NK-92 treated with Interleukin-12 subunit alpha and Interleukin-12 subunit beta, amount 100 ng/mL, for 24 hours (cell line): ENCODE measurements around the gene TSPAN14.
"Not testable (repeated sequence)": the region's sequence is repeated elsewhere in the genome, so short reads cannot be mapped to it uniquely, and the experiment has no call there.

Source experiments
- DNase-seq: peaks from one replicate; lab custom pipeline; 2025; lab: John Stamatoyannopoulos, UW

The TSPAN14 gene, protein sequence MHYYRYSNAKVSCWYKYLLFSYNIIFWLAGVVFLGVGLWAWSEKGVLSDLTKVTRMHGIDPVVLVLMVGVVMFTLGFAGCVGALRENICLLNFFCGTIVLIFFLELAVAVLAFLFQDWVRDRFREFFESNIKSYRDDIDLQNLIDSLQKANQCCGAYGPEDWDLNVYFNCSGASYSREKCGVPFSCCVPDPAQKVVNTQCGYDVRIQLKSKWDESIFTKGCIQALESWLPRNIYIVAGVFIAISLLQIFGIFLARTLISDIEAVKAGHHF

DNA sequence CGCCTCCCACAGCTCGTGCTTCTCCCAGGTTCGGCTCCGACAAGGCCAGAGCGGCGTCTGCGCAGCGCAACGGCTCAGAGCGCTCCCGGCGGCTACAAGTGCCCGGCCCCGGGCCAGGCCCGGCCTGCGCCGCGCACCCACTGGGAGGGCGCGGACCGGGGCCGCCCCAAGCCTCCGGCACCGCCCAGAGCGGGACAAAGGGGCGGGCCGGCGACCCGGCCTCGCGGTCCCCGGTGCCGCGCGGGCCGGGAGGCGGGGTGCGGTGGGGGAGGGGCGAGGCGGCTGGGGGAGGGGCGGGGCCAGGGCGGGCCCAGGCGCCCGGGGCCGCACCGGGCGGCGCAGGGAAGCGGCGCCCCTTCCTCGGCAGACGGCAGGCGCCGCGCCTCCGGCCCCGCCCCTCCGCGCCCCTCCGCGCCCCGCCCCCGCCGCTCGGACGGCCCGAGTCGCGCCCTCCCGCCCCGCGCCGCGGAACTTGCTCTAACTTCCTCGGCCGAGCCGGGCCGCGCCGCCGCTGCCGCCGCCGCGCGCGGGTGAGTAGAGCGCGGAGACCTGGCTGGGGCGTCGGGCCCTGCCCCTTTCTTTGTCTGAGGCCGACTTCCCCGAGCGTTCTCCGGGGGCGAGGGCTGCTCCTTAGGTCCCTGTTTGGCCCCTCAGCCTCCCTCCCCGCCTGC lies at the start of gene TSPAN14:
Gene TSPAN14 (plus strand): TSS at position 469 of the 671 bp plus-strand sequence. CDS start 34,924 bp downstream, outside the sequence.
- DNase-seq, result peak; percentile 30

- no peak for DNase-seq
Measured at GRCh38 chr10:80405035-80405434, 49.1 kb upstream of the TSPAN14 start.

DNA sequence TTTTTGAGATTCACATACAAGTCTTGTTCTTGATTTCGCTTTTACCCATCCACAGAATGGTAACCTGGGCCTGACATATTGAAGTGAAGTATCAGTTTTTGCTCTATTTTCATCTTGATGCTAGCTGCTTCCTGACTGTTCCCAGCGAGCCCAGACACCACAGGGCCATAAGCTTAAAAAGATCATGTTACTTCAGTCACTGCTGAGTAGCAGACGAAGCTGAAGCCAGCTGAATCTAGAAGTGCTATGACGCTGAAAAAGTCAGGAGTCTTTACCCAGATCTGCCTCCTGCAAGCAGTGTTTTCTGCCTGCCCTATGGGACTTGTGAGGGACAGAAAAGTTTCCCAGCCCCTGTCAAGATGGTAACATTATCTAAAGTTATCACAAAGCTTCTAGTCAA lies 48.5 kb upstream of the TSPAN14 start:
- DNase-seq, result no peak

DNA sequence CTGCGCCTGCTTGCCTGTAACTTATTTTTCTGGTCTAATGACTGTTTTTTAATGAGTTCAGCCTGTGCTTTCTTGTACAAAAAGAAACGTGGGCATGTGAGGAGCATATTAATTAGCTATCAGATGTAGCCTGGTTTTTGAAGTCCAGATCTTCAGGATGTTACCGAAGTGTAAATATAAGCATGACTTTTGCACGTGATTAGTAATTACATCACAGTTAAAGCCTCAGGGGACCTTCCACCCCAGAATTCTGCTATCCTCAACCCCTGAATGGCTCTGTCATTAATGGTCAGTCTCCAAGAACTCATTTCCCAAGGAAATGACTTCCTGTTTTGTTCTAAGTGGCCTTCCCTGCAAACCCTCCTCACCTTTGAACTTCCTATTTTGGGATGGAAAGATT lies 47.9 kb upstream of the TSPAN14 start:
- no peak for DNase-seq

GRCh38 chr10:80407812-80408241 lies 46.3 kb upstream of the TSPAN14 start:
- DNase-seq, result no peak

DNA sequence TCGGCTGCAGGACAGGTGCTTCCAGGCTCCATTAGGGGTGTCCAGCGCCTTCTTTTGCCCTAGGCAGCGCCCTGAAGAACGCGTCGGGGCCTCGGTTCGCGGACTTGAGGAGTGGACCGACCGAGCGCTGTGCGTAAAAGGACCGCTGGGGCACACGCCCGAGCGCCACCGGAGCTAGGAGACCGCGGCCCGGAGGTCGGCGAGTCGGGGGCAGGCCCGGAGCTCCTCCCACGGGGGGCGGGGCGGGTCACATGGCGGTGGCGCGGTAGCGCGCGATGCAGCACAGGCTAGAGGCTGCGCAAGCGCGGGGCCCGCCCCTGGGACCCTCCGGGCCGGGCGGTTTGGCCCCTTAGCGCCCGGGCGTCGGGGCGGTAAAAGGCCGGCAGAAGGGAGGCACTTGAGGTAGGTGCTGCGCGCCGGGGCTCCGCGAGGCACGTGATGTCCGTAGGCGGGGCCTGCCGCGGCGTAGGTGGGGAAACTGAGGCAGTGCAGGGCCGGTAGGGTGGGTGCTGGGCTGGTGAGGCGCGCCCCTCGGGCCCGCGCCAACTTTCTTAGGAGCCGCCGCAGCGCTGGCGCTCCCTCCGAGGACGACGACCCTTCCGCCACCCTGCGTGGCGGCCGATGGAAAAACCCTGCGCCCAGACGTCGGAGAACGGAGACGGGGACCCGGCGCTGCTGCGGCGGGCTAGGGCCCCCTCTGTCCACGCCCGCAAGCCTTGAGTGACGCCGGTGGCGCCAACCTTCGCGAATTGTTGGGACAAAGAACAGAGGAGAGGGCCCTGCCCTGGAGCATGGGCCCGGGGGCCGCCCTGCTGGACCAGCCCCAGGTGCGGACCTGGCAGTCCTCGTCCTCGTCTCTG lies 45.6 kb upstream of the TSPAN14 start, which contains the start of gene PRXL2A:
Gene PRXL2A (plus strand): TSS at position 310 of the 860 bp plus-strand sequence. CDS start 11,917 bp downstream, outside the sequence.
- no peak for DNase-seq

DNA sequence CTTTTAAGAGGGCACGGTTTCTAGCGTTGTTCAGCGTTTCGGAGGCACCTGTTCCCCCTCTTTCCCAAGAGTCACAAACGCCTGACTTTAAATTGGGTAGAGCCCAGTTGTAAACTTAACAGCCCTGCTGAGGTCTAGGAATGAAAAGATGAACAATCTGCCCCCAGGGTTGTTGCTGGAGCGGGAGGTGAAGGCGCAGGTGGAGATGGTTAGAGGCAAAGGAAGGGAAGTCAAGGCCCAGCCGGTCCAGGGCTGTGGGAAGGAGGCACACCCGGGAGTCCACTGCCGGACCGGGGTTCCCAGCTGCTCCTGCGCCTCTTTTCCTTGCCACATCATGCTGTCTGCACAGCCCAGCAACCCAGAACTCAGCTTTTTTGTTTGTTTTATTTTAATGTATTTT lies 45.0 kb upstream of the TSPAN14 start:
- no peak for DNase-seq

GRCh38 chr10:80410122-80410521 lies 44.0 kb upstream of the TSPAN14 start:
- DNase-seq, result no peak

DNA sequence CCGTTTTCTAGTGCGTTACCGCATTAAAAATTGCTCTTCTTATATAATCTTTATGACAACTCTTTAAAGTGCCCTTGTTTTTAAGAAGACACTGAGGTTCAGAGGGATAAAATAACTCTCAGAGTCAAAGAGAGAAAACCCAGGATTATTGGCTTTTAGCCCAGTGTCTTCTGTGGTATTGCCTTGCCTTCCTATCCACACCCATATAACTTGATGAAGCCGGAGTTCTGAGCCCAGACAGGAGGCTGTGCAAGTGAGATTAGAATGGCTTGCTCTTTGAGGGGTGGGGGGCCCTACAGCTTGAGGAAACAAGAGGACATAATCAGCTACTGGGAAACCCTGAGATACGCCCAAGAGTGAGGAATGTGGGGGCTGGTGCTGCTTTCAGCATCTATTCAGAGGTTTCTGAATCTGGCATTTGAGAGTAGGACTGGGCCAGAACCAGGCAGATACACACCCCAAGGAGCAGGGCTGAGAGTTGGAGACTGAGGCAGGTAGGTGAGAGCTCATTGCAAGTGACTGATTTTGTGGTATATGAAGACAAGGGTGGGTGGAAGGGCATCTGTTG lies 43.4 kb upstream of the TSPAN14 start:
- no peak for DNase-seq

GRCh38 chr10:80411267-80411668 lies 42.8 kb upstream of the TSPAN14 start:
- no peak for DNase-seq

GRCh38 chr10:80411681-80412220 lies 42.4 kb upstream of the TSPAN14 start:
- no peak for DNase-seq

DNA sequence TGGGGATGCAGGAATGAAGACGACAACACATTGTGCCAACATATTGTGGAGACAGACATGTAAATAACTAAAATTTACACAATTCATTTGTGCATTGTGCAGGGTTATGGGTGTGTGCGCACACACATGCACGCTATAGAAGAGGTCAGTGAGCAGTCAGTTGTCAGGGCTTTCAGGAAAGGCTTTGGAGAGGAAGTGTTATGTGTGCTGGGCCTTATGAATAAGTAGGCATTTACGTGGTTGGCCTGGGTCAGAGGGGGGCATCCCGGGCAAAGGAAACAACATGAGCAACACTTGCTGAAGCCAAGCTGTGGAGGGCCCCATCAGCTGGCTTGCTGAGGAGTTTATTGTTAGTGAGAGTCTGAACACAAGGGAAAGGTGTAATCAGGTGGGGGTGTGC lies 41.6 kb upstream of the TSPAN14 start:
- no peak for DNase-seq

DNA sequence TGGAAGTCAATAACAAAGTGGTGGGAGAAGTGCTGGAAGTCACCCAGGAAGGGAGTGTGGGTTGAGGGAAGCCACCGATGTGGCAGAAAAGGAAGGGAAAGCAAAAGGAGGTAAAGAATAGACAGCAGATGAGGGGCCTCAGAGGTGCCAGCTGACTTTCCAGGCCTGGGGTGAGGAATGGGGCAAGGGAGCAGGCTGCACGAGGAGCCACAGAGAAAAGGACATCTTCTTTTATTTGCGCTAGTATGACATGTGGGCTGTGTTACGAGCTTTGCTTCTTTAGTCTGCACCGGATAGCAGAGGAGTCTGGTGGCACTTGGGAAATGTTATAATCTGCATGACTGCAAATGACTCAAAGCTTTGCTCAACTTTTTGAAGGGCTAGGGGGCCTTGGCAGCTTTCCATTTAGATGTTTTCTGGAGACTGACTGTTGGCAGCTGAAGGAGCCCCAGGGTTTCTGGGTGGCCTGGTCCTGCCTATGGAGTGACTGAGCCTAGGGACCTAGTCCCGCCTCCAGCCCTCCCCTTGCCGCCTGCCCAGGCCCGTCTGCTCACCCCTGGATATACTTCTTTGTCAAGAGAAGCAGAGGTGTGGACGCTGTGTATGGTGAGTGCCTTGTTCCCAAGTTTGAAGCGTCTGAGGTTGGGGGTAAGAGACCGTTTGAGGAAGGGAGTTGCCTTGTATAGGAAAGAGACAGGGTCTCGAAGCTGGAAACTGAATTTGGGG lies 40.7 kb upstream of the TSPAN14 start:
- no peak for DNase-seq

DNA sequence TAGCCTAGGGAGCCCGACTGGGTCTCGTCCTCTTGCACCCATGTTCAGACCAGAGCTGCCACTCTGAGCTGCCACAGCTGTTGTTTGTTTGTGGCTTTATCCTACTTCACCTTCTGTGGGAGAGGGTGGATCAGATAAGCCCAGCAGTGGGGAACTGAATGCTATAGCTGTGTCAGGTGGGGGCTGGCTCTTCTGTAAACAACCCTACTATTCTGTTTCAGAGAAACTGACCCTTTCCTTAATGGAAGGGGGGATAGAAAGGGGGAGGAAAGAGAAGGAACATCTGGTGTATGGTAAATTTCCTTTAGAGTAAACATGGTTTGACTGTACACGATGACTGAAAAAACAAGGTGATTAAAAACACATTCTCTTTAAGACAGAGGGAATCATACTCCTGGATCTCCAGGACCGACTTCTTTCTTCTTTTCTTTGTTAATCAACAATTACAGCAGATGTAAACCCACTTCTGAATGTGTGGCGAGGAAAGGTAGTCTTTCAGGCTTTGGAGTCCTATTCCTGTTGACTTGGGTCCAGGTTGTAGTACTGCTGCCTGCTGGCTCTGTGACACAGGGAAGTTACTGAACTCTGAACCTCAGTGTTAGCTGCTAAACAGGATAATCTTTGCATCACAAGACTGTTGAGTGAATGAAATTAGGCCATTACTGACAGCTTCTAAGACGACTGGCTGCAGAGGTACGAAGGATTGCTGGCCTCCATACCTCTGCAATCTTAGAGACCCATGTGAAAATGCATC lies 39.8 kb upstream of the TSPAN14 start:
- no peak for DNase-seq

GRCh38 chr10:80415734-80416478 lies 38.2 kb upstream of the TSPAN14 start:
- no peak for DNase-seq

DNA sequence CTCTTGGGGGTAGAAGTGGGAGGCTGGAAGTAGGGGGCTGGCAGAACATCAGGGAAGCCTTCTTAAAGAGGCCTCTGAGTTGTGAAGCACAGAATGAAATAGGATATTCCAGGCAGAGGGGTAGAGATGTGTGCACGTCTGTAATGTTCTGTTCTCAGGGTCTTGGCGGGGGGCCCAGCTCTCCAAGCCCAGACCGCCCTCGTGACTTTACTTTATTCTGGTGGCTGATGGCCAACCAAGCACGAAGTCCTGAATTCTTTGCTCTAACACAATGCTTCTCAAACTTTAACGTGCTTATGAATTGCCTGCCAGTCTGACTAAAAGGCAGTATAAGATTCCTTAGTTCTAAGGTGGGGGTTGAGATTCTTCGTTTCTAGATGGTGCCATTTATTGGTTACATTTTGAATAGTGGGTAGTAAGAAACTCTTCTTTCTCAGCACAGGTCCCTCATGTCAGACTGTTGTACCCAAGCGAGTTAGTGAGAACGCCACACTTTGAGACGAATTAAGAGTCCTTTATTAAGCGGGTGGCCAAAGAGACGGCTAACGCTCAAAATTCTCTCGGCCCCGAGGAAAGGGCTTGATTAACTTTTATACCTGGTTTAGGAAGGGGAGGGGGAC lies 37.5 kb upstream of the TSPAN14 start:
- DNase-seq, result no peak

DNA sequence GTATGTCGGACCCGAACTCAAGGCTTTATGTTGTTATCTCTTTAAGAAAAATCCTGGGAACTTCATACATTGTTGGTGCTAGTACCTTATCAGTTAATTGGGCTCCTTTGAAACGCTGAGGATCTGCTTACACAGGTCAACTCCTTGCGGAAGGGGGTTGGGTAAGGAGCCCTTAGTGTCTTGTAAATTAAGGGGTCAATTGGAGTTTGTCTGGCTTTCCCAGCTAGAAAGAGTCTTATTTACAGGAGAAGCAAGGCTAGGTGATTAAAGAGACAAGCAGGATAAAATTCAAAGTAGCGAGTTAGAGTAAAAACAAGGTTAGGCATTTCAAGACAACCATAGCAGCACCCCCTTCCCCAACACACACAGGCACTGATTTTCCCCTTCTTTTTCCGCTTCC lies 36.9 kb upstream of the TSPAN14 start:
- not testable (repeated sequence) for DNase-seq

DNA sequence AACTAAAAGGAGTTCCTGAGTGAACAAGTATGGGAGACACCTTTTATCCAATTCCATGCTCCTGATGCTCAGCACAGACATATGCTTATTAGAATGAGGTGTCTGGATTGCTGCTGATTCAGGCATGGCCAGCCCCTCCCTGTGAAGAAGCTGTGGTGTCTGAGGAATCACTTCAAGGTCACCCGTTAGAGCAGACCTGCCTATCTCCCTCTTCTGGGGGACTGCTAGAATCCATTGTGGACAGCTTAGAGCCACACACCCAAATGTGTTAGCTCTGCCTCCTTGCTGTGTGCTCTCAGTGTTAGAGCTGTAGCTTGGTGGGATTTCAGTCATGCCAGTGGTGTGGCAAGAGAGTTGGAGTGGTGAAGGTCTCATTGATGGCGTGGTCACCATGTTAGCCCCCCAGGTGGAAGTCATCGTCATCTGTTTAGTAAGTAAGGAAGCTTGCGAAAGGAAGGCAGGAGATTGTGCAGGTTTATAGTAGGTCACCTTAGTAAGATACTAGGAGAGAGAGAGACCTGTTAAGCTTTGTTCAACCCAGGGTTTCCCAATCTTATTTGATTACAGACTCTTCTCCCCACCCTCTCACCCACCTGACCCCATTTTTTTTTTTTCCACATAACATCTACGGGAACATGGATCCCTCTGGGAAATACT lies 32.9 kb upstream of the TSPAN14 start:
- DNase-seq, result no peak
